CD8-positive, alpha-beta memory T cell (primary cell): ENCODE results near the gene RABGAP1L. TPM values are rescaled to one million over a fixed set of nuclear protein-coding genes. Genes with fewer than 3 reads are reported as not detected.
"Not testable (repeated sequence)": the region's sequence is repeated elsewhere in the genome, so short reads cannot be mapped to it uniquely, and the experiment has no call there.

Experiments used
- CTCF ChIA-PET: fragments of 350-600 bp; sonication (Branson Sonifier 250); formaldehyde crosslinking; loops from one replicate; lab custom pipeline; 2021; ENCODE audit warnings: antibody characterized with exemption; lab: Charles Lee
- POLR2A ChIA-PET: fragments of 350-600 bp; sonication (Branson Sonifier 250); formaldehyde crosslinking; loops from one replicate; lab custom pipeline; 2021; ENCODE audit warnings: antibody characterized with exemption; lab: Charles Lee
- DNase-seq, 5 donors: peaks; one replicate each; pipeline versions ENCODE4 v3.0.0 to v3.0.0-alpha.2; 2020 to 2022; ENCODE audit warnings: mixed read lengths in 1 of 5
- H3K27ac ChIP-seq: one replicate; pipeline ENCODE4 v1.7.0; 2013; ENCODE audit warnings: low read depth, mild to moderate bottlenecking, low read length, moderate library complexity
- H3K27me3 ChIP-seq: 2 replicates; pipeline ENCODE4 v1.7.0; 2013; ENCODE audit warnings: low read length, mild to moderate bottlenecking; ENCODE audit not compliant: insufficient read depth, poor library complexity, severe bottlenecking
- H3K36me3 ChIP-seq: 2 replicates; pipeline ENCODE4 v1.7.0; 2013; ENCODE audit warnings: mild to moderate bottlenecking, low read length, moderate library complexity; ENCODE audit not compliant: insufficient read depth
- H3K4me1 ChIP-seq: 2 replicates; pipeline ENCODE4 v1.7.0; 2013; ENCODE audit warnings: mild to moderate bottlenecking, low read length, moderate library complexity; ENCODE audit not compliant: insufficient read depth
- H3K4me3 ChIP-seq: 2 replicates; pipeline ENCODE4 v1.7.0; 2013; ENCODE audit warnings: mild to moderate bottlenecking, low read length
- H3K9me3 ChIP-seq: 2 replicates; pipeline ENCODE4 v1.7.0; 2013; ENCODE audit warnings: mild to moderate bottlenecking, low read length
- H3K27ac Mint-ChIP-seq, 8 donors: one replicate each; pipeline ENCODE4 v1.8.0; 2020 to 2021; ENCODE audit warnings: mixed read lengths in 8 of 8, mild to moderate bottlenecking in 6 of 8, inconsistent platforms in 3 of 8, moderate library complexity in 3 of 8
- H3K27me3 Mint-ChIP-seq, 2 donors: one replicate each; pipeline ENCODE4 v1.8.0; 2020 to 2021; ENCODE audit warnings: mixed read lengths in 2 of 2, mild to moderate bottlenecking in 1 of 2, moderate library complexity in 1 of 2
- H3K36me3 Mint-ChIP-seq, 3 donors: one replicate each; pipeline ENCODE4 v1.8.0; 2020 to 2021; ENCODE audit warnings: mixed read lengths in 3 of 3, inconsistent platforms in 1 of 3, mild to moderate bottlenecking in 1 of 3
- H3K4me1 Mint-ChIP-seq, 3 donors: one replicate each; pipeline ENCODE4 v1.8.0; 2020 to 2021; ENCODE audit warnings: mixed read lengths in 3 of 3, inconsistent platforms in 1 of 3, mild to moderate bottlenecking in 1 of 3
- H3K4me3 Mint-ChIP-seq, 7 donors: one replicate each; pipeline ENCODE4 v1.8.0; 2020 to 2021; ENCODE audit warnings: mixed read lengths in 7 of 7, mild to moderate bottlenecking in 6 of 7, moderate library complexity in 4 of 7, inconsistent platforms in 2 of 7
- H3K9me3 Mint-ChIP-seq, 5 donors: one replicate each; pipeline ENCODE4 v1.8.0; 2020 to 2022; ENCODE audit warnings: mixed read lengths in 5 of 5, mild to moderate bottlenecking in 3 of 5, moderate library complexity in 2 of 5, inconsistent platforms in 1 of 5
- polyA plus RNA-seq: library from polyadenylated mRNA; unstranded; fragments of 300-500 nt; fragmentation: Illumina TruSeq; gene quantifications from one replicate; pipeline ENCODE4 v1.2.3, GENCODE V29; 2021
- total RNA-seq, 2 experiments: library from RNA; stranded (reverse); gene quantifications; one replicate each; pipeline ENCODE4 v1.2.3, GENCODE V29; 2021

Gene RABGAP1L
- total and polyA plus RNA-seq, 3 experiments from 2014 or later: 41.7 to 78.5 (median 42.7) TPM

GRCh38 chr1:174469687-174470086 is 310.4 kb downstream of the RABGAP1L start:
- Histone ChIP-seq H3K27me3 (no peaks in the 10 kb centered on the region), H3K9me3 (no peaks in the 10 kb centered on the region), H3K36me3 (no peaks in the 10 kb centered on the region), H3K27ac (no peak overlapping the region), H3K4me1 (no peaks in the 10 kb centered on the region), H3K4me3 (no peak overlapping the region)
- POLR2A ChIA-PET: no interaction called here
- Mint-ChIP-seq H3K27me3 (no peaks in the 10 kb centered on the region), H3K4me1 (peaks cover 6 to 17% (median 15%) of the 10 kb centered on the region in 3 donors), H3K27ac (no peak overlapping the region), H3K4me3 (no peak overlapping the region), H3K9me3 (no peaks in the 10 kb centered on the region), H3K36me3 (peaks cover 5 to 7% (median 6%) of the 10 kb centered on the region in 3 donors)
- no peak for DNase-seq
- CTCF ChIA-PET: no interaction called here

GRCh38 chr1:174479281-174479680 is 320.0 kb downstream of the RABGAP1L start:
- no peak for DNase-seq
- H3K9me3 Mint-ChIP-seq: no peaks in the 10 kb centered on the region
- no peak overlapping the region for H3K4me3 Mint-ChIP-seq
- H3K27ac ChIP-seq: no peak overlapping the region
- ChIA-PET POLR2A (no interaction called here), CTCF (no interaction called here)
- H3K4me1 Mint-ChIP-seq: peaks cover 6 to 21% (median 10%) of the 10 kb centered on the region in 3 donors
- H3K27me3 Mint-ChIP-seq: no peaks in the 10 kb centered on the region
- H3K27ac Mint-ChIP-seq: no peak overlapping the region
- H3K4me1 ChIP-seq: no peaks in the 10 kb centered on the region
- no peaks in the 10 kb centered on the region for H3K36me3 ChIP-seq
- no peak overlapping the region for H3K4me3 ChIP-seq
- H3K36me3 Mint-ChIP-seq: peaks cover 0 to 2% (median 0%) of the 10 kb centered on the region in 3 donors
- H3K27me3 ChIP-seq: no peaks in the 10 kb centered on the region
- H3K9me3 ChIP-seq: no peaks in the 10 kb centered on the region

GRCh38 chr1:174480324-174480723 is 321.0 kb downstream of the RABGAP1L start:
- H3K4me3 ChIP-seq: no peak overlapping the region
- H3K36me3 ChIP-seq: no peaks in the 10 kb centered on the region
- no peak overlapping the region for H3K27ac ChIP-seq
- ChIA-PET POLR2A (no interaction called here), CTCF (no interaction called here)
- Mint-ChIP-seq H3K4me1 (peaks cover 14 to 29% (median 20%) of the 10 kb centered on the region in 3 donors), H3K4me3 (no peak overlapping the region), H3K27ac (peak overlapping the region in 1 of 8 donors; percentile 2), H3K27me3 (no peaks in the 10 kb centered on the region), H3K36me3 (peaks cover 0 to 2% (median 2%) of the 10 kb centered on the region in 3 donors), H3K9me3 (peaks cover 0 to 2% (median 0%) of the 10 kb centered on the region in 5 donors)
- no peaks in the 10 kb centered on the region for H3K9me3 ChIP-seq
- no peak for DNase-seq
- H3K27me3 ChIP-seq: no peaks in the 10 kb centered on the region
- no peaks in the 10 kb centered on the region for H3K4me1 ChIP-seq

- POLR2A ChIA-PET: no interaction called here
- H3K4me3 ChIP-seq: no peak overlapping the region
- H3K27me3 Mint-ChIP-seq: no peaks in the 10 kb centered on the region
- no peak for DNase-seq
- no peaks in the 10 kb centered on the region for H3K4me1 ChIP-seq
- H3K9me3 ChIP-seq: no peaks in the 10 kb centered on the region
- H3K9me3 Mint-ChIP-seq: peaks cover 0 to 13% (median 7%) of the 10 kb centered on the region in 5 donors
- H3K27ac Mint-ChIP-seq: no peak overlapping the region
- CTCF ChIA-PET: no interaction called here
- no peaks in the 10 kb centered on the region for H3K27me3 ChIP-seq
- peaks cover 15 to 26% (median 15%) of the 10 kb centered on the region in 3 donors for H3K36me3 Mint-ChIP-seq
- no peaks in the 10 kb centered on the region for H3K36me3 ChIP-seq
- H3K4me3 Mint-ChIP-seq: no peak overlapping the region
- H3K27ac ChIP-seq: no peak overlapping the region
- peaks cover 18 to 36% (median 35%) of the 10 kb centered on the region in 3 donors for H3K4me1 Mint-ChIP-seq
These were observed 332.3 kb downstream of the RABGAP1L start for GRCh38 chr1:174491606-174492005.

- H3K27me3 ChIP-seq: no peaks in the 10 kb centered on the region
- Mint-ChIP-seq H3K4me3 (no peak overlapping the region), H3K36me3 (peaks cover 3 to 8% (median 6%) of the 10 kb centered on the region in 3 donors), H3K4me1 (peaks cover 9 to 28% (median 18%) of the 10 kb centered on the region in 3 donors), H3K27me3 (no peaks in the 10 kb centered on the region), H3K9me3 (no peaks in the 10 kb centered on the region), H3K27ac (peak overlapping the region in 6 of 8 donors; percentile 5 to 58 (median 16))
- DNase-seq: no peak
- no peaks in the 10 kb centered on the region for H3K36me3 ChIP-seq
- H3K27ac ChIP-seq: no peak overlapping the region
- ChIA-PET CTCF (no interaction called here), POLR2A (no interaction called here)
- H3K9me3 ChIP-seq: no peaks in the 10 kb centered on the region
- H3K4me1 ChIP-seq: no peaks in the 10 kb centered on the region
- H3K4me3 ChIP-seq: no peak overlapping the region
These were observed 338.2 kb downstream of the RABGAP1L start for GRCh38 chr1:174497478-174497877.

GRCh38 chr1:174516755-174517154 is 357.4 kb downstream of the RABGAP1L start:
- H3K4me3 Mint-ChIP-seq, CTCF ChIA-PET, H3K9me3 Mint-ChIP-seq, POLR2A ChIA-PET, H3K27ac Mint-ChIP-seq, H3K4me1 Mint-ChIP-seq, H3K4me1 ChIP-seq, DNase-seq, H3K27ac ChIP-seq, H3K36me3 ChIP-seq, H3K4me3 ChIP-seq, H3K9me3 ChIP-seq, H3K27me3 ChIP-seq, H3K27me3 Mint-ChIP-seq: not testable (repeated sequence)
- H3K36me3 Mint-ChIP-seq: peaks cover 3 to 23% (median 14%) of the 10 kb centered on the region in 3 donors

- no peak overlapping the region for H3K4me3 Mint-ChIP-seq
- H3K36me3 Mint-ChIP-seq: peaks cover 9 to 41% (median 23%) of the 10 kb centered on the region in 3 donors
- H3K4me1 ChIP-seq: no peaks in the 10 kb centered on the region
- H3K9me3 ChIP-seq: no peaks in the 10 kb centered on the region
- POLR2A ChIA-PET: no interaction called here
- CTCF ChIA-PET: no interaction called here
- H3K27ac ChIP-seq: no peak overlapping the region
- H3K27ac Mint-ChIP-seq: no peak overlapping the region
- H3K36me3 ChIP-seq: no peaks in the 10 kb centered on the region
- H3K4me3 ChIP-seq: no peak overlapping the region
- no peak for DNase-seq
- H3K27me3 Mint-ChIP-seq: no peaks in the 10 kb centered on the region
- H3K27me3 ChIP-seq: no peaks in the 10 kb centered on the region
- peaks cover 2 to 18% (median 18%) of the 10 kb centered on the region in 5 donors for H3K9me3 Mint-ChIP-seq
- peaks cover 11 to 14% (median 14%) of the 10 kb centered on the region in 3 donors for H3K4me1 Mint-ChIP-seq
These were observed 360.5 kb downstream of the RABGAP1L start for GRCh38 chr1:174519844-174520243.

- Mint-ChIP-seq H3K27ac (no peak overlapping the region), H3K4me3 (no peak overlapping the region), H3K9me3 (peaks cover 17 to 45% (median 37%) of the 10 kb centered on the region in 5 donors), H3K4me1 (peaks cover 1 to 2% (median 2%) of the 10 kb centered on the region in 3 donors), H3K27me3 (no peaks in the 10 kb centered on the region), H3K36me3 (peaks cover 19 to 61% (median 36%) of the 10 kb centered on the region in 3 donors)
- ChIA-PET POLR2A (no interaction called here), CTCF (no interaction called here)
- no peak overlapping the region for H3K27ac ChIP-seq
- DNase-seq: no peak
- H3K9me3 ChIP-seq: peaks cover 6% of the 10 kb centered on the region
- H3K4me3 ChIP-seq: no peak overlapping the region
- H3K4me1 ChIP-seq: no peaks in the 10 kb centered on the region
- no peaks in the 10 kb centered on the region for H3K36me3 ChIP-seq
- no peaks in the 10 kb centered on the region for H3K27me3 ChIP-seq
These were observed 372.4 kb downstream of the RABGAP1L start for GRCh38 chr1:174531751-174532150.
